HG03378 (cell line): Measurements from ENCODE around the gene KIAA0408.
"Not testable (repeated sequence)": the region's sequence is repeated elsewhere in the genome, so short reads cannot be mapped to it uniquely, and the experiment has no call there.

ENCODE experiments used
- ATAC-seq: cut with Tn5 transposase; IDR thresholded peaks from one replicate; pipeline ENCODE4 v1.9.1; 2021; ENCODE audit warnings: mild to moderate bottlenecking, moderate library complexity; ENCODE audit not compliant: unreplicated experiment

Gene KIAA0408

GRCh38 chr6:127464161-127464880 is 5.1 kb upstream of the KIAA0408 start:
- ATAC-seq = no peak

GRCh38 chr6:127463056-127463455 is 3.9 kb upstream of the KIAA0408 start:
- ATAC-seq = no peak

DNA sequence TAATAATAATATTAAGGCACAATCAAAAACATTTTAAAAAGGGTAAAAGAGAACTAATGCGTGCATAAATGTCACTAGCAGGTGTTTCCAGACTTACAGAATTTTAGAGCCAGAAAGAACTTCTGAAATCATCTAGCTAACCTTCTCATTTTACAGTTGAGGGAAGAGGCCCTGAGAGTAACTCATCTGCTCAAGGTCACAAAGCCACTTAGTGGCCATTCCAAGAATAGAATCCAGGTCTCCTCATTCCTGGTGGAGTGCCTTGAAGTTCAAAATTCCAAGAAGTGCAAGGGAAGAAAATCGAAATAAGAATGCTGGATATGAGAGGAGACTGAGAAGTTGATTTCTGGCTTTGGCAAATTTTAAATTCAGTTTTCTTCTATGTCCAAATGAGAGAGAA is 3.2 kb upstream of the KIAA0408 start:
- no peak for ATAC-seq

GRCh38 chr6:127460465-127460864 is 1.3 kb upstream of the KIAA0408 start:
- ATAC-seq = no peak

DNA sequence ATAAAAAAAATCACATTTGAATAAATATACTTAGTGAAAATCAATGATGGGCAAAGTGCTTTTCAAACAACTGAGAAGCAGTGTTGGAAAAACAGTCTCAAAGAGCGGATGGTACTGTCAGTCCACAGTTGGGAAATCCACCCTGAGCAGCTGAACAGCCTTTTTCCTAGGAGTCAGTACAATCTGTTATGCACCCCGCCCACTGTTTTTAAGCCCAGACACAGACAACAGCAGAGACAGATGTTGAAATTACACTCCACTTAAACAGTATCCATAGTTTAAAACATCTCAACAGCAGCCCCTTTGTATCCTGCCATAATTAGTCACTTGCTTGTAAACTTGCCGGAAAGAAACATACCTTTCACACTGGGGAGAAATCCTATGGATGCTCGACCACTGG is 372 bp downstream of the KIAA0408 start:
- no peak for ATAC-seq

- ATAC-seq = no peak
Measured at GRCh38 chr6:127458222-127458621, 967 bp downstream of the KIAA0408 start.

DNA sequence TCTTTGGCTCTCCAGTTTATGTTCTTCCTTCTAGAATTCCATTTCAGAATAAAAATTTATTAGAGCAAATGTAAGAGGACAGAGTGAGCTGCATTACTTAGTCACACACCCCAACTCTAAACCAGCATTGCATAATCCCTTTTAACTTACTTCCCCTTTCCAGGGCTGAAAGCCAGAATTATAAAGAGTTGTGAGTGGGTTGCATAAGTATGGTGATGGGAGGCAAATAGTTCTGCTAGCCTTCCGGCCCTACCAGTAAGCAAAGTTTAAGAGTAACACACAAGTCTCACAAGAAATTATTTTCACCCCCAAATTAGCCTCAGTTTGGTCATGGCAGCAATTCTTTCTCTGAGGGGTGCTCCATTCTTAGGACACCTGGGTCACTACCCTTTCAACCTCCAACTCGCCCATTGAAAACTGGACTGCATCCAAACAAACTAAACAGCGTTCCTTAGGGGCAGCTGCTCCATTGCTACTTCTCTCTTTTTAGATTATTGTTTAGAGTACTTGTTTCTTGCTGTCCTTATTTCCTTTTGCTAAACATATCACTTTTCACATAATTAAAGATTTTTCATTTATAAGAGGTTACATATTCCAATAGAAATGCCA is 1.6 kb downstream of the KIAA0408 start:
- no peak for ATAC-seq

GRCh38 chr6:127456465-127456864 is 2.7 kb downstream of the KIAA0408 start:
- no peak for ATAC-seq

DNA sequence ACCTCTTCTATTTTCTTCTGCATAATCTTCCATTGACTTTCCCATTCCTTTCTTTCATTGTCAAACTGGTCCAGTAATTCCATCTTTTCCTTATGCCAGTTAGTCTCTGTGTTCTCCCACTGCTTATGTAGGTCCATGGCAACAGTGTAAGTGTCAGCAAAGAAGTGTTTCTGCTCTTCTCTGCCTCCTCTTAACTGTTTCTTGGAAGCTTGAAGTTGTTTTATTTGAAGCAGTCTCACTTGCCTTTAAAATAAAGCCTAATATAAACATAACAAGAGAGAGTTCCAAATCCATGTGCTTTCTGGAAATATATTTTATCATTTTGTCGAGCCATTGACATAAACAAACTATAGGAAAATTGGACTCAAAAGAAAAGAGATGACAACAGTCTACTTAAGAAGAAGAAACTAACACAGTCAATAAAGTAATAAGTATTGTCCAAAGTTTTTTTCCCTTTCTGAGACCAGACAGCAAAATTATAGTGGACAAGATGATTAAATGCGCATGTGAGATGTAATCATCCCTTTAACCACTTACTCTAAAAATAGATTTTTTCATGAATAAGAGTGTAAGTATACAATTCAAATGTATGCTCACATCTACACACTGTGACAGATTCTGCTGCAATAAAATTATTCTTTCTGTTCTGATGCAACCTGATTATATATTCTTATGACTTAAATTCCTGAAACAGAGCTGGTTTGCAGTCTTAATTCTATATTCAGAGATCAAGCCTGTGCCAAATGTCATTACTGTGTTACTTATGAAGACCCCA is 5.2 kb downstream of the KIAA0408 start:
- no peak for ATAC-seq

- no peak for ATAC-seq
Measured at GRCh38 chr6:127452803-127453202, 6.4 kb downstream of the KIAA0408 start.

DNA sequence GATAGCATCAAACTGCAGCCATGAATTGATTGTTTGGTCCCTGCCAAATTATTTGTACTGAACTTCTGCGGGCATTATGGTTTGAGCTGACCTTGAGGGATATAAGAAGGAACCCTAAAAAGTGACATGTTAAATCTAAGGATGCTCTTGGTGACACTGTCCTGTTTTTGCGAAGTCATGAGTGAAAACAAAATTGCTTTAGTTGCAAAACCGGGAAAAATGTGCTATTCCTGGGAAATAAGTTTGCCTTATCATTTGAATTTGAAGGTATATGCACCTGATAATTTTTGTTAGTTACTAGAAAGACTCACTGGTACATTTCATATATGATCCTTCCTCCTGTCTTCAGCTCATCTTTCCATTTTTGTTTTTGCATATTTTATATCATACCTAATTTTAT is 7.8 kb downstream of the KIAA0408 start:
- no peak for ATAC-seq

DNA sequence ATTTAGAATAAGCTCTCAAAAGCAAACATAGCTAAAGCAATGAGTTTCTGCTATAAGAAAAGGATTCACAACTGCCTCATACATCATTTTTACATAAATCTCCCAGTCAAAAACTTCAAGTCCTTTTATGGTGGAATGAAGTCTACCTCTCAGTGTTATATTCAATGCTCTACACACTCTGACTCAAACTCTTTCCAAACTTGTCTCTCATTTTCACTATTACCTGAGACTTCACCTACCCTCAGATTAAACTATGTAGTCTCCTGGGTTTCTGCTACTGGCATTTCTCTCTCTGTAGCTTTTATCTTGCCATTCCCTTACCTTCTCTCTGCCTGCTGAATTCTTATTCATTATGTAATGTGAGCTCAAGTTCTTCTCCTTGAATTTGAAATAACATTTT is 11.4 kb downstream of the KIAA0408 start:
- ATAC-seq = no peak

GRCh38 chr6:127446356-127446755 is 12.8 kb downstream of the KIAA0408 start:
- no peak for ATAC-seq

- no peak for ATAC-seq
Measured at GRCh38 chr6:127441881-127442280, 17.3 kb downstream of the KIAA0408 start.

DNA sequence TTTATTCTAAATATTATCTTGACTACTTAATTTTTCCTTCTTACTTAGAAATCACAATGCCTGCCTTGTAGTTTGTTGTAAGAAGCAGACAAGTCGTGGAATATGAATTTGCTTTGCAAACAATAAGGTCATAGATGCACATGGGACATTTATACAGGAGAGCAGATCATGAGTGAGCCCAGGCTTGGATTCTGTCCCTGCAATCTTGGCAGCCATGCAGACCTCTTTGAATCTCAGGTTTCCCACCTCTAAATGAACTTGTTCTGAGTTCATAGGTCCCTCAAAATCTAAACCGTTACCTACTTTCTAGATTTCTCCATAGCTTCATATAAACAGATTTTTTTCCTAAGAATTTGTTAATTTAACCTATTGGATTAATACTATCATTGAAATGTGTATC is 19.5 kb downstream of the KIAA0408 start:
- ATAC-seq = no peak

- no peak for ATAC-seq
Measured at GRCh38 chr6:127436578-127437110, 22.5 kb downstream of the KIAA0408 start.

- ATAC-seq = no peak
Measured at GRCh38 chr6:127435626-127436220, 23.5 kb downstream of the KIAA0408 start.

- ATAC-seq = no peak
Measured at GRCh38 chr6:127434651-127435050, 24.5 kb downstream of the KIAA0408 start.

DNA sequence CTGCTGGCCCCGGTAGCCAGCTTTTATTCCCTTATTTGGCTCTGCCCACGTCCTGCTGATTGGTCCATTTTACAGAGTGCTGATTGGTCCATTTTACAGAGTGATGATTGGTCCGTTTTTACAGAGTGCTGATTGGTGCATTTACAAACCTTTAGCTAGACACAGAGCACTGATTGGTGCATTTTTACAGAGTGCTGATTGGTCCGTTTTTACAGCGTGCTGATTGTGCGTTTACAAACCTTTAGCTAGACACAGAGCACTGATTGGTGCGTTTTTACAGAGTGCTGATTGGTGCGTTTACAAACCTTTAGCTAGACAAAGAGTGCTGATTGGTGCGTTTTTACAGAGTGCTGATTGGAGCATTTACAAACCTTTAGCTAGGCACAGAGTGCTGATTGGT is 30.6 kb downstream of the KIAA0408 start:
- ATAC-seq = not testable (repeated sequence)

DNA sequence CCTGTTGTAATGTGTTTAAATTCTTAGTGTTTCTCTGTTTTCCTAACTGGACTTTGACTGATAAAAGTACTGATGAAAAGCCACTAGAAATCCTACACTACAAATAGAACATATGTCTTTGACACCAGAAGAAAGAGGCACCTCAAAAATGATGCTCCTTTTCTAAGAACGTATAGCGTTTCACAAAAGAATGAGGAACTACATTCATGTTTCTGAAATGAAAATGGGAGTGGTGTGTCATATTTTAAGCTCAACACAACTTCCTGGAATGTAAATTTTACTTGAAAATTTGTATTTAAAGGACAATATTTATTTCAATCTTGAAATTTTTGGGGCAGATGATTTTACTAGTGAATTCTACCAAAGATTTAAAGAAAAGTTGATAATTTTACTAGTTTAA is 35.3 kb downstream of the KIAA0408 start:
- ATAC-seq = no peak

GRCh38 chr6:127421164-127421563 is 38.0 kb downstream of the KIAA0408 start:
- ATAC-seq = not testable (repeated sequence)
